GM23338 (cell line): ENCODE data around the gene PCBP2.

Source experiments
- CTCF ChIP-seq, 2 experiments: fragments of 200-600 bp in 1 of 2; sonication (generic) in 1 of 2; conservative IDR thresholded peaks; 2 replicates each; pipeline versions ENCODE4 v1.5.1 to v1.6.1; 2016 to 2017; ENCODE audit warnings: antibody characterized with exemption in 2 of 2, low read depth in 2 of 2, mild to moderate bottlenecking in 2 of 2, moderate library complexity in 1 of 2
- EZH2 ChIP-seq: fragments of 200-600 bp; sonication (generic); IDR thresholded peaks from one replicate; pipeline ENCODE4 v1.8.0; 2017; ENCODE audit warnings: antibody characterized with exemption, mild to moderate bottlenecking, low read depth; ENCODE audit not compliant: unreplicated experiment
- EZH2phosphoT487 ChIP-seq: fragments of 200-600 bp; sonication (generic); IDR thresholded peaks from one replicate; pipeline ENCODE4 v1.8.1; 2018; ENCODE audit warnings: antibody characterized with exemption; ENCODE audit not compliant: unreplicated experiment
- NANOG ChIP-seq: IDR thresholded peaks from 2 replicates; pipeline ENCODE4 v1.6.1; 2016; ENCODE audit warnings: antibody characterized with exemption, borderline replicate concordance
- REST ChIP-seq: IDR thresholded peaks from one replicate; pipeline ENCODE4 v1.6.1; 2018; ENCODE audit warnings: antibody characterized with exemption; ENCODE audit not compliant: unreplicated experiment
- ZNF114 ChIP-seq: fragments of 250-450 bp; sonication (Bioruptor Pico); IDR thresholded peaks from 2 replicates; pipeline ENCODE4 v1.5.0; 2020; ENCODE audit warnings: mild to moderate bottlenecking, moderate library complexity
- ZNF331 ChIP-seq: fragments of 250-450 bp; sonication (Bioruptor Pico); IDR thresholded peaks from 2 replicates; pipeline ENCODE4 v1.5.0; 2020; ENCODE audit warnings: low read depth, mild to moderate bottlenecking, moderate library complexity

- TF ChIP-seq EZH2 = no peak
- no peak for TF ChIP-seq CTCF (conservative IDR thresholded peaks at IDR 0.05; ENCODE audit: low read depth in 2 of 2)
- no peak for TF ChIP-seq ZNF114 (CRISPR knock-in tag)
- no peak for TF ChIP-seq EZH2phosphoT487
- TF ChIP-seq REST = no peak
- no peak for TF ChIP-seq ZNF331
- TF ChIP-seq NANOG = no peak
Measured at GRCh38 chr12:53461059-53461458, 9.2 kb downstream of the PCBP2 start.
